SH-SY5Y (cell line): Measurements from ENCODE around the gene RERE.

Experiments used
- GATA2 ChIP-seq: IDR thresholded peaks from 2 replicates; pipeline ENCODE4 v1.6.1; 2011; ENCODE audit warnings: mild to moderate bottlenecking, low read depth, low read length
- GATA3 ChIP-seq: IDR thresholded peaks from 2 replicates; pipeline ENCODE4 v1.6.1; 2011; ENCODE audit warnings: low read depth, mild to moderate bottlenecking, low read length, moderate library complexity

GRCh38 chr1:8796812-8797211, 20.6 kb downstream of the RERE start:
- TF ChIP-seq GATA3 (no peak), GATA2 (no peak)
